Stomach (tissue), 19 donors: ENCODE measurements around the gene SWI5. TPM values are rescaled to one million over a fixed set of nuclear protein-coding genes. Genes with fewer than 3 reads are reported as not detected.
A peak's percentile ranks its signal among the peaks of the same experiment; 100 is the strongest.
"Not testable (repeated sequence)": the region's sequence is repeated elsewhere in the genome, so short reads cannot be mapped to it uniquely, and the experiment has no call there.

Experiments
- DNase-seq, 2 donors: peaks; one replicate each; pipeline versions ENCODE4 v3.0.0 to v3.0.0-alpha.2; 2013 to 2019
- H3K27ac ChIP-seq, 5 donors: fragments of 200-600 bp in 4 of 5; sonication (generic) in 4 of 5; one replicate each; pipeline ENCODE4 v1.5.1; 2013 to 2019; ENCODE audit warnings: mild to moderate bottlenecking in 1 of 5, moderate library complexity in 1 of 5
- H3K27me3 ChIP-seq, 3 donors: fragments of 200-600 bp; sonication (generic); one replicate each; pipeline ENCODE4 v1.5.1; 2017 to 2019; ENCODE audit warnings: mixed run types in 1 of 3
- H3K36me3 ChIP-seq, 4 donors: fragments of 200-600 bp; sonication (generic); 1 replicate in 3 of 4; 2 replicates in 1 of 4; pipeline ENCODE4 v1.5.1; 2016 to 2019
- H3K4me1 ChIP-seq, 4 donors: fragments of 200-600 bp; sonication (generic); one replicate each; pipeline ENCODE4 v1.5.1; 2016 to 2019
- H3K4me3 ChIP-seq, 4 donors: fragments of 200-600 bp; sonication (generic) in 3 of 4; one replicate each; pipeline ENCODE4 v1.5.1; 2016 to 2019; ENCODE audit warnings: mild to moderate bottlenecking in 1 of 4
- H3K9me3 ChIP-seq, 4 donors: fragments of 200-600 bp; sonication (generic); one replicate each; pipeline ENCODE4 v1.5.1; 2016 to 2019
- CTCF ChIP-seq, 7 experiments: fragments of 450-650 bp in 4 of 7; fragments of 200-600 bp in 3 of 7; sonication (generic) in 3 of 7; IDR thresholded peaks; one replicate each; pipeline ENCODE4 v1.5.1; 2016 to 2019; ENCODE audit warnings: antibody characterized with exemption in 7 of 7, control low read depth in 2 of 7, mild to moderate bottlenecking in 1 of 7
- EP300 ChIP-seq: sonication (generic); formaldehyde crosslinking; IDR thresholded peaks from one replicate; pipeline ENCODE4 v1.6.1; 2017; ENCODE audit warnings: antibody characterized with exemption
- POLR2A ChIP-seq, 4 donors: fragments of 450-650 bp; IDR thresholded peaks; one replicate each; pipeline ENCODE4 v1.6.1; 2016; ENCODE audit warnings: antibody characterized with exemption in 4 of 4, control low read depth in 2 of 4, mild to moderate bottlenecking in 1 of 4, moderate library complexity in 1 of 4
- POLR2AphosphoS5 ChIP-seq, 3 donors: sonication (generic); formaldehyde crosslinking; IDR thresholded peaks; one replicate each; pipeline ENCODE4 v1.6.1; 2016; ENCODE audit warnings: antibody characterized with exemption in 3 of 3
- WGBS, 5 donors: extraction: QIAGEN DNeasy Blood & Tissue Kit in 3 of 5; methylation state at CpG; one replicate each; pipeline versions ENCODE4 v1.1.5 to v1.1.7; 2013 to 2018; 5-methylcytosine and 5-hydroxymethylcytosine counted together
- intact Hi-C: fragments of 100-400 bp; cut with DNase I; formaldehyde crosslinking; loops from one replicate; pipeline ENCODE4 v1.15.1; 2023; ENCODE audit warnings: low total_unique reads
- long read RNA-seq, 10 donors: transcript quantifications; one replicate each; lab custom pipeline, GENCODE V29; 2026
- polyA plus RNA-seq, 3 donors: library from polyadenylated mRNA; stranded (reverse); fragments of 200-250 nt; gene quantifications; one replicate each; pipeline ENCODE4 v1.2.3, GENCODE V29; 2013
- total RNA-seq, 5 donors: library from RNA; depleted of rRNA; stranded (reverse); fragments of >200 nt; gene quantifications; one replicate each; pipeline versions ENCODE4 v1.1.0 to v1.2.3, GENCODE V29; 2014 to 2016
- donor health status: healthy with polysubstance abuse.
- donor health status: Bipolar disorder and iron deficiency.
- donor health status: healthy.

Gene SWI5
- total RNA-seq = 10 to 100 TPM in 2 of 5 donors, 1 to 10 TPM in 1, not detected in 2; 8.1 to 61.3 (median 13.0) TPM
- 10 to 100 TPM; 31.8 to 36.5 (median 34.1) TPM for polyA plus RNA-seq
- long read RNA-seq, donor 1, transcript SWI5-203 (5 exons, 763 nt) = major isoform, 5 of 5 reads
- long read RNA-seq, donor 1, partial matches to known transcripts = 0 of 5 reads
- long read RNA-seq, donor 1, other reads (novel, unspliced or antisense) = 0 of 5 reads
- long read RNA-seq, donor 2, partial matches to known transcripts = 0 of 3 reads
- long read RNA-seq, donor 2, other reads (novel, unspliced or antisense) = 0 of 3 reads
- long read RNA-seq, donor 3, transcript SWI5-203 (5 exons, 763 nt) = major isoform, 5 of 6 reads
- long read RNA-seq, donor 3, partial matches to known transcripts = 0 of 6 reads
- long read RNA-seq, donor 3, other reads (novel, unspliced or antisense) = 0 of 6 reads
- long read RNA-seq, donor 4, partial matches to known transcripts = 0 of 1 reads
- long read RNA-seq, donor 4, other reads (novel, unspliced or antisense) = 0 of 1 reads
- long read RNA-seq, donor 5, transcript SWI5-203 (5 exons, 763 nt) = major isoform, 6 of 11 reads
- long read RNA-seq, donor 5, partial matches to known transcripts = 0 of 11 reads
- long read RNA-seq, donor 5, other reads (novel, unspliced or antisense) = 0 of 11 reads
- long read RNA-seq, donor 6, transcript SWI5-203 (5 exons, 763 nt) = major isoform, 16 of 64 reads
- long read RNA-seq, donor 6, partial matches to known transcripts = 45 of 64 reads
- long read RNA-seq, donor 6, other reads (novel, unspliced or antisense) = 0 of 64 reads
- long read RNA-seq, donor 7, transcript SWI5-203 (5 exons, 763 nt) = major isoform, 5 of 5 reads
- long read RNA-seq, donor 7, partial matches to known transcripts = 0 of 5 reads
- long read RNA-seq, donor 7, other reads (novel, unspliced or antisense) = 0 of 5 reads
- long read RNA-seq, donor 8, transcript SWI5-203 (5 exons, 763 nt) = major isoform, 8 of 8 reads
- long read RNA-seq, donor 8, partial matches to known transcripts = 0 of 8 reads
- long read RNA-seq, donor 8, other reads (novel, unspliced or antisense) = 0 of 8 reads
- long read RNA-seq, donor 9, transcript SWI5-203 (5 exons, 763 nt) = major isoform, 18 of 18 reads
- long read RNA-seq, donor 9, partial matches to known transcripts = 0 of 18 reads
- long read RNA-seq, donor 9, other reads (novel, unspliced or antisense) = 0 of 18 reads
- long read RNA-seq, donor 10, partial matches to known transcripts = 0 of 4 reads
- long read RNA-seq, donor 10, other reads (novel, unspliced or antisense) = 0 of 4 reads

- no peak for TF ChIP-seq EP300
- no peak for TF ChIP-seq CTCF (IDR thresholded peaks at IDR 0.05)
- peak in 2 of 3 donors; percentile 89 to 93 for TF ChIP-seq POLR2AphosphoS5 (IDR thresholded peaks at IDR 0.05)
- TF ChIP-seq POLR2A (IDR thresholded peaks at IDR 0.05) = peak in 2 of 4 donors; percentile 66 to 76
- Histone ChIP-seq H3K4me3 (peak within 1 kb of the TSS; percentile 69 to 97 (median 78)), H3K27me3 (no peaks in the 10 kb centered on the region), H3K4me1 (peaks cover 25 to 65% (median 45%) of the 10 kb centered on the region in 4 donors), H3K9me3 (no peaks in the 10 kb centered on the region), H3K27ac (peak within 1 kb of the TSS; percentile 86 to 97 (median 92)), H3K36me3 (peaks cover 20 to 25% (median 24%) of the 10 kb centered on the region in 4 donors)
- intact Hi-C loops = no loop called here
- 0 to 1% (median 0%) methylated on average over 34 to 38 of the region's 38 CpGs for WGBS, 5 donors
- DNase-seq = peak; percentile 100
Measured at GRCh38 chr9:128276008-128276573, at the start of gene SWI5. SWI5 (plus strand) TSS chr9:128276276.

DNA sequence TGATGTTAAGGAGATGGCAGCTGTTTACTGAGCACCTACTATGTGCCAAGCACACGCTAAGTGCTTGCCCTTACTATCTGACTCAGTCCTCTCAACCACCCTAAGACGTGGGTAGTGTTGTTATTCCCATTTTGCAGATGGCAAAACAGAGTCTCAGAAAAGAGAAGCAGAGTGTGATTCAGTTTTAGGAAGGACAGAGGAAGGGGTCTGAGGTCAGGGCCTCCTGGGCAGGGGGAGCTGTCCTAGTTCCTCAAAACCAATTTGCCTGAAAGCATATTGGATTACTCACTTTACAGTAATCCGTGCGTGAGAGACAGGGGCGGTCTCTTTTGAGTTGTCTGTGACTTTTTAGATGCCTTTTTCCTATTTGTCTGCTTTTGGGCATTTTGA is 49.7 kb upstream of the SWI5 start:
- TF ChIP-seq POLR2A (IDR thresholded peaks at IDR 0.05) (no peak), EP300 (no peak), CTCF (IDR thresholded peaks at IDR 0.05) (no peak), POLR2AphosphoS5 (IDR thresholded peaks at IDR 0.05) (no peak)
- no peak for DNase-seq
- Histone ChIP-seq H3K4me1 (no peaks in the 10 kb centered on the region), H3K27ac (no peak overlapping the region), H3K27me3 (no peaks in the 10 kb centered on the region), H3K4me3 (no peak overlapping the region), H3K36me3 (peaks cover 0 to 5% (median 0%) of the 10 kb centered on the region in 4 donors), H3K9me3 (no peaks in the 10 kb centered on the region)
- intact Hi-C loops = no loop called here
- 73 to 84% (median 80%) methylated on average over 5 of the region's 5 CpGs for WGBS, 5 donors

- H3K9me3 ChIP-seq, H3K27ac ChIP-seq, DNase-seq, H3K4me3 ChIP-seq, intact Hi-C loops, H3K4me1 ChIP-seq, H3K27me3 ChIP-seq, H3K36me3 ChIP-seq: not testable (repeated sequence)
- 69 to 85% (median 78%) methylated on average over 7 of the region's 7 CpGs for WGBS, 5 donors
Measured at GRCh38 chr9:128230897-128231296, 45.2 kb upstream of the SWI5 start.

DNA sequence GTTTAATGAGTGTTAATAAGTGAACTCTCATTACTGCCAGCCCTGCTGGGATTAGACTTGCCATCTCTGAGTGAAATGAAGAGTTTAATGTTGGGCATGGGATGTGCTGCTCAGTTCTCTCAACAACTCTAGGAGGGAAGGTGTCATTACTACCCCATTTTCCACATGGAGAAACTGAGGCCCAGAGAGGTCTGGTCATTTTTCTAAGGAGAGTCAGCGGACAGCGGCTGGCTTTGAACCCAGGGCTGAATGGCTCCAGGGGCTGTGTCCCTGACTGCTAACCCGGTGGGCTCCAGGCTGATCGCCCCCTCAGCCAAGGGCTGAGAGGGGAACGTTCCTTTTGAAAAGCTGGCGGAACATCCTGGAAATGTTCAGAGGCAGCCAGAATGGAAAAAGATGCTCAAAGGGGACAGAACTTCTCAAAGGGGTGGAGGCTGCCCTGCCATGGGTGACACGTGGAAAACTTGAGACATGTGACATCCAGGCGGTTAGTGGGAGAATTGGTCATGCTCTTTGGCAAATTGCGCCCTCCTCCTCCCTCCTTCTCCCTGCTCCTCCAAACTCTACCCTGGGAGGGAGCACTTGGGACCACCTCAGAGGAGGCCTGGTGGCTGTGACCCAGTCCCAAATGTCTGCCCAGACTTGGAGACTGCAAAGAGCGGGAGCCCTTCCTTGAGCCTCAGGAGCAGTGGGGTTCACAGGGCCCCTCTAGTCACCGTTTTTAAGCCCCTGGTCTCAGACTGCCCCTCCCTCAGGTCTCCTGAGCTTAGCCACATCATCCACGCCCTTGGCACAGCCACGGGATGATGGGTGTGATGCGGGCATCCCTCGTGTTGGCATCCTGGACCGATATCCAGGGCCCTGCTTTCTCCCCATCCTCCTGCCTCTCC is 44.2 kb upstream of the SWI5 start:
- Histone ChIP-seq H3K27ac (no peak overlapping the region), H3K27me3 (no peaks in the 10 kb centered on the region), H3K36me3 (no peaks in the 10 kb centered on the region), H3K4me3 (no peak overlapping the region), H3K9me3 (no peaks in the 10 kb centered on the region), H3K4me1 (no peaks in the 10 kb centered on the region)
- DNase-seq = no peak
- TF ChIP-seq POLR2AphosphoS5 (IDR thresholded peaks at IDR 0.05) = no peak
- no peak for TF ChIP-seq EP300
- TF ChIP-seq CTCF (IDR thresholded peaks at IDR 0.05) = no peak
- no peak for TF ChIP-seq POLR2A (IDR thresholded peaks at IDR 0.05)
- 66 to 77% (median 70%) methylated on average over 14 to 16 of the region's 16 CpGs for WGBS, 5 donors
- intact Hi-C loops = no loop called here
